A549 (cell line): ENCODE measurements around the gene NIM1K. TPM values are rescaled to one million over a fixed set of nuclear protein-coding genes. Genes with fewer than 3 reads are reported as not detected.

Source experiments
- ATAC-seq, 2 experiments: fragments of 200-7000 bp in 1 of 2; fragments of >200 bp in 1 of 2; cut with Nextera tagmentation in 1 of 2; cut with Tn5 transposase in 1 of 2; 3 replicates each; pipeline versions ENCODE4 v1.8.0 to v1.9.1; 2018 to 2020; ENCODE audit warnings: mild to moderate bottlenecking in 1 of 2, moderate library complexity in 1 of 2
- CTCF ChIA-PET: fragments of 300-600 bp; sonication (Branson Sonifier 250); formaldehyde crosslinking; extraction: SDS; loops from one replicate; lab custom pipeline; 2021; ENCODE audit warnings: antibody characterized with exemption, inconsistent platforms; lab: Yijun Ruan, JAX
- POLR2A ChIA-PET: fragments of 350-600 bp; formaldehyde crosslinking; extraction: SDS; loops from one replicate; lab custom pipeline; 2021; ENCODE audit warnings: antibody characterized with exemption, inconsistent platforms; lab: Yijun Ruan, JAX
- DNase-seq, 2 experiments: peaks; one replicate each; pipeline versions ENCODE4 v3.0.0 to v3.0.0-alpha.2; 2011 to 2016; ENCODE audit warnings: low read depth in 1 of 2, low spot score in 1 of 2
- FAIRE-seq: peaks from 2 replicates; lab custom pipeline; 2011; peaks lifted over from hg19 to GRCh38; lab: Jason Lieb, UNC
- H3K27ac ChIP-seq, 2 experiments: fragments of >200 bp; sonication (Bioruptor Twin); formaldehyde crosslinking; 3 replicates each; pipeline ENCODE4 v1.5.1; 2016 to 2017
- H3K4me1 ChIP-seq: fragments of >200 bp; sonication (Bioruptor Twin); formaldehyde crosslinking; 3 replicates; pipeline ENCODE4 v1.6.1; 2016
- H3K4me2 ChIP-seq: fragments of >200 bp; sonication (Bioruptor Twin); formaldehyde crosslinking; 3 replicates; pipeline ENCODE4 v1.6.1; 2016
- H3K4me3 ChIP-seq: fragments of >200 bp; sonication (Bioruptor Twin); formaldehyde crosslinking; 3 replicates; pipeline ENCODE4 v1.5.1; 2016
- H3K9me3 ChIP-seq: fragments of >200 bp; sonication (Bioruptor Twin); formaldehyde crosslinking; 3 replicates; pipeline ENCODE4 v1.6.1; 2016
- CBX8 ChIP-seq: fragments of 200-600 bp; sonication (generic); IDR thresholded peaks from 2 replicates; pipeline ENCODE4 v1.6.1; 2016
- CEBPB ChIP-seq, 2 experiments: fragments of >200 bp in 1 of 2; sonication (Bioruptor Twin) in 1 of 2; formaldehyde crosslinking in 1 of 2; IDR thresholded peaks; 2 replicates each; pipeline ENCODE4 v1.6.1; 2012 to 2016
- CHD2 ChIP-seq: fragments of 150-350 bp; IDR thresholded peaks from 2 replicates; pipeline ENCODE4 v1.6.1; 2014; ENCODE audit warnings: low read length; ENCODE audit not compliant: partially characterized antibody
- EHF ChIP-seq: fragments of 250-450 bp; sonication (Bioruptor Pico); IDR thresholded peaks from 2 replicates; pipeline ENCODE4 v1.5.0; 2020; ENCODE audit warnings: mild to moderate bottlenecking
- ELK1 ChIP-seq: fragments of 150-350 bp; IDR thresholded peaks from 2 replicates; pipeline ENCODE4 v1.6.1; 2014; ENCODE audit warnings: low read depth, mild to moderate bottlenecking, low read length
- FOSL2 ChIP-seq, 2 experiments: fragments of 450-650 bp in 1 of 2; fragments of >200 bp in 1 of 2; sonication (Bioruptor Twin) in 1 of 2; formaldehyde crosslinking; IDR thresholded peaks; 2 replicates each; pipeline versions ENCODE4 v1.5.0 to v1.6.1; 2016 to 2020; ENCODE audit warnings: mild to moderate bottlenecking in 1 of 2, moderate library complexity in 1 of 2
- HES2 ChIP-seq: fragments of >200 bp; sonication (Bioruptor Twin); formaldehyde crosslinking; IDR thresholded peaks from 2 replicates; pipeline ENCODE4 v1.6.1; 2016
- HMGXB4 ChIP-seq: fragments of 250-450 bp; sonication (Bioruptor Pico); IDR thresholded peaks from 2 replicates; pipeline ENCODE4 v1.5.0; 2021; ENCODE audit warnings: mild to moderate bottlenecking, moderate library complexity, borderline replicate concordance
- HOXB13 ChIP-seq: fragments of 250-450 bp; sonication (Bioruptor Pico); IDR thresholded peaks from 2 replicates; pipeline ENCODE4 v1.5.0; 2020; ENCODE audit warnings: low read depth, mild to moderate bottlenecking, moderate library complexity
- JUNB ChIP-seq: fragments of >200 bp; sonication (Bioruptor Twin); formaldehyde crosslinking; IDR thresholded peaks from 2 replicates; pipeline ENCODE4 v1.6.1; 2016
- MAFK ChIP-seq: fragments of 450-650 bp; IDR thresholded peaks from 2 replicates; pipeline ENCODE4 v1.6.1; 2014; ENCODE audit not compliant: partially characterized antibody
- MAX ChIP-seq: IDR thresholded peaks from 2 replicates; pipeline ENCODE4 v1.6.1; 2012
- NFE2L2 ChIP-seq: fragments of 150-350 bp; conservative IDR thresholded peaks from 2 replicates; pipeline ENCODE4 v1.6.1; 2014; ENCODE audit warnings: low read length
- RAD21 ChIP-seq, 2 experiments: fragments of >200 bp in 1 of 2; sonication (Bioruptor Twin) in 1 of 2; formaldehyde crosslinking in 1 of 2; IDR thresholded peaks in 1 of 2; conservative IDR thresholded peaks in 1 of 2; 2 replicates in 1 of 2; 3 replicates in 1 of 2; pipeline ENCODE4 v1.6.1; 2012 to 2018; ENCODE audit warnings: inconsistent platforms in 1 of 2
- RARB ChIP-seq: fragments of 250-450 bp; sonication (Bioruptor Pico); IDR thresholded peaks from 2 replicates; pipeline ENCODE4 v1.8.0; 2021; ENCODE audit warnings: mild to moderate bottlenecking, moderate library complexity
- RCOR1 ChIP-seq: fragments of 150-350 bp; IDR thresholded peaks from 2 replicates; pipeline ENCODE4 v1.6.1; 2014; ENCODE audit warnings: antibody characterized with exemption, low read length, low read depth
- RFX5 ChIP-seq: fragments of 450-650 bp; IDR thresholded peaks from 2 replicates; pipeline ENCODE4 v1.7.1; 2014; ENCODE audit warnings: antibody characterized with exemption, mild to moderate bottlenecking, moderate library complexity
- RNF2 ChIP-seq: fragments of 200-600 bp; sonication (generic); IDR thresholded peaks from 2 replicates; pipeline ENCODE4 v1.6.1; 2016; ENCODE audit warnings: low read depth, mild to moderate bottlenecking, antibody characterized with exemption, moderate library complexity, borderline replicate concordance
- SREBF2 ChIP-seq: fragments of 450-650 bp; IDR thresholded peaks from 2 replicates; pipeline ENCODE4 v1.6.1; 2014; ENCODE audit warnings: mild to moderate bottlenecking, moderate library complexity
- ZNF302 ChIP-seq: fragments of 250-450 bp; sonication (Bioruptor Pico); IDR thresholded peaks from 2 replicates; pipeline ENCODE4 v1.9.0; 2021; ENCODE audit warnings: inconsistent platforms, mild to moderate bottlenecking, moderate library complexity
- WGBS: methylation state at CpG from one replicate; pipeline ENCODE4 v1.1.6; 2017; ENCODE audit errors: missing lambda C conversion rate; 5-methylcytosine and 5-hydroxymethylcytosine counted together
- polyA minus RNA-seq: library from RNA; depleted of rRNA, polyadenylated mRNA; stranded (reverse); fragments of >200 nt; gene quantifications from 2 replicates; pipeline ENCODE4 v1.2.3, GENCODE V29; 2011; rRNA and poly(A)+ RNA removed
- polyA plus RNA-seq, 4 experiments: library from polyadenylated mRNA; depleted of rRNA in 3 of 4; stranded (reverse); fragments of >200 nt; fragmentation: RNase III in 1 of 4; extraction: RNeasy Plus Mini Kit Qiagen cat#74134 plus additional on column Dnase treatment in 1 of 4; gene quantifications; 2 replicates in 3 of 4; 3 replicates in 1 of 4; pipeline ENCODE4 v1.2.3, GENCODE V29; 2011 to 2017

The NIM1K gene
- polyA plus RNA-seq (2011; rRNA removed) (0.23 and 0.26 TPM in 2 replicates), polyA plus RNA-seq (2017; fragmentation: RNase III; extraction: RNeasy Plus Mini Kit Qiagen cat#74134 plus additional on column Dnase treatment) (0.06 to 0.33 TPM (median 0.10 TPM) in 3 replicates), polyA minus RNA-seq (0.24 and 0.62 TPM in 2 replicates)
- 0.12 and 0.17 TPM in 2 replicates for polyA plus RNA-seq (2012; cell fraction: cytosol; rRNA removed)
- 0.21 and 0.22 TPM in 2 replicates for polyA plus RNA-seq (2012; cell fraction: nucleus; rRNA removed)

GRCh38 chr5:43191740-43192557, at the start of gene NIM1K:
Gene NIM1K, plus strand, starts transcription at chr5:43192225. Its CDS starts 53,551 bp downstream, at chr5:43245776.
- no peaks in the 10 kb centered on the region for H3K9me3 ChIP-seq
- TF ChIP-seq MAX (peak; percentile 20; the same call in 1 of the 2 replicates), ZNF302 (no peak)
- TF ChIP-seq, all 56 proteins: peak for 1
- CTCF ChIA-PET: interaction anchor here (0.6 to 1.9 kb wide), 3 partner anchors 35 to 120 kb away, joined by 3 to 4 read pairs (median 3); no protein-coding TSS in a partner anchor
- Histone ChIP-seq H3K4me2 (peak within 1 kb of the TSS; percentile 96), H3K27ac (peak within 1 kb of the TSS; percentile 23 to 71; a peak in 5 of 6 replicates), H3K4me3 (peak within 1 kb of the TSS; percentile 61), H3K4me1 (peaks cover 6% of the 10 kb centered on the region)
- FAIRE-seq: no peak
- peak; percentile 32 to 38 for DNase-seq
- ATAC-seq: peak; percentile 77 to 87
- POLR2A ChIA-PET: interaction anchor here (3.2 kb wide), 1 partner anchor 71 kb away, joined by 21 read pairs; the partner anchor contains the start of gene ZNF131
- 36% methylated on average over 14 of the region's 64 CpGs for WGBS

- H3K4me1 ChIP-seq: no peaks in the 10 kb centered on the region
- DNase-seq (no peak), ATAC-seq (no peak), FAIRE-seq (no peak)
- 77% methylated on average over 3 of the region's 3 CpGs for WGBS
- ChIA-PET POLR2A (interaction anchor here (1.8 kb wide), 1 partner anchor 24 kb away, joined by 8 read pairs; no protein-coding TSS in a partner anchor), CTCF (no interaction called here)
- H3K9me3 ChIP-seq: no peaks in the 10 kb centered on the region
- TF ChIP-seq NFE2L2: no peak
- TF ChIP-seq HMGXB4 (CRISPR knock-in tag): no peak
- no peak overlapping the region for H3K4me2 ChIP-seq
- no peak overlapping the region for H3K4me3 ChIP-seq
- H3K27ac ChIP-seq: no peak overlapping the region
Measured at GRCh38 chr5:43145071-43145470, 47.0 kb upstream of the NIM1K start.

- ATAC-seq (no peak), FAIRE-seq (no peak), DNase-seq (no peak)
- Histone ChIP-seq H3K4me1 (no peaks in the 10 kb centered on the region), H3K9me3 (no peaks in the 10 kb centered on the region), H3K27ac (no peak overlapping the region), H3K4me2 (no peak overlapping the region), H3K4me3 (no peak overlapping the region)
- WGBS: 86% methylated on average over 1 of the region's 1 CpG
- ChIA-PET CTCF (interaction anchor here (1.0 kb wide), 1 partner anchor 37 kb away, joined by 3 read pairs; no protein-coding TSS in a partner anchor), POLR2A (no interaction called here)
- TF ChIP-seq EHF: no peak
- TF ChIP-seq HES2: no peak
- no peak for TF ChIP-seq ELK1
- no peak for TF ChIP-seq FOSL2 (IDR thresholded peaks at IDR 0.05)
- TF ChIP-seq FOSL2 (CRISPR knock-in tag; IDR thresholded peaks at IDR 0.05): no peak
Measured at GRCh38 chr5:43146958-43147357, 45.1 kb upstream of the NIM1K start.

GRCh38 chr5:43148417-43148816, 43.6 kb upstream of the NIM1K start:
- DNase-seq (no peak), FAIRE-seq (no peak), ATAC-seq (no peak)
- WGBS: 52% methylated on average over 1 of the region's 1 CpG
- no peak for TF ChIP-seq SREBF2
- TF ChIP-seq CHD2: no peak
- no peak for TF ChIP-seq HOXB13
- no peak for TF ChIP-seq RNF2
- TF ChIP-seq JUNB: no peak
- TF ChIP-seq NFE2L2: no peak
- no peak for TF ChIP-seq CBX8
- TF ChIP-seq RARB (CRISPR knock-in tag): no peak
- no peak for TF ChIP-seq RCOR1
- TF ChIP-seq MAFK: no peak
- no peak for TF ChIP-seq RAD21 (conservative IDR thresholded peaks at IDR 0.05 in 1 of 2, IDR thresholded peaks at IDR 0.05 in 1 of 2)
- no peak for TF ChIP-seq RFX5
- no peak for TF ChIP-seq CEBPB (IDR thresholded peaks at IDR 0.05)
- Histone ChIP-seq H3K4me1 (no peaks in the 10 kb centered on the region), H3K4me2 (no peak overlapping the region), H3K9me3 (no peaks in the 10 kb centered on the region), H3K27ac (no peak overlapping the region), H3K4me3 (no peak overlapping the region)
- CTCF ChIA-PET: interaction anchor here (1.0 kb wide), 1 partner anchor 19 kb away, joined by 3 read pairs; no protein-coding TSS in a partner anchor
- POLR2A ChIA-PET: no interaction called here
